Liver (tissue), 9 donors: ENCODE data around the gene HMOX2. TPM values are rescaled to one million over a fixed set of nuclear protein-coding genes. Genes with fewer than 3 reads are reported as not detected.

Source experiments
- DNase-seq: peaks from one replicate; pipeline ENCODE4 v3.0.0-alpha.2; 2017; ENCODE audit warnings: low spot score
- H3K27ac ChIP-seq, 2 donors: one replicate each; pipeline ENCODE4 v1.7.0; 2013; ENCODE audit warnings: inconsistent platforms in 2 of 2, low read length in 2 of 2, control low read depth in 1 of 2, low read depth in 1 of 2, mild to moderate bottlenecking in 1 of 2
- H3K27me3 ChIP-seq, 4 donors: one replicate each; pipeline versions ENCODE4 v1.6.1 to v1.7.0; 2013; ENCODE audit warnings: low read length in 3 of 4, inconsistent platforms in 1 of 4, mild to moderate bottlenecking in 1 of 4, moderate library complexity in 1 of 4; ENCODE audit not compliant: control insufficient read depth in 4 of 4, insufficient read depth in 4 of 4
- H3K36me3 ChIP-seq, 4 donors: one replicate each; pipeline versions ENCODE4 v1.6.1 to v1.7.0; 2013; ENCODE audit warnings: low read length in 3 of 4, mild to moderate bottlenecking in 3 of 4, low read depth in 1 of 4, moderate library complexity in 1 of 4; ENCODE audit not compliant: control insufficient read depth in 4 of 4, insufficient read depth in 3 of 4
- H3K4me1 ChIP-seq, 4 donors: one replicate each; pipeline versions ENCODE4 v1.6.1 to v1.7.0; 2013; ENCODE audit warnings: low read length in 3 of 4, mild to moderate bottlenecking in 3 of 4, moderate library complexity in 1 of 4; ENCODE audit not compliant: control insufficient read depth in 4 of 4, insufficient read depth in 4 of 4
- H3K4me3 ChIP-seq, 3 donors: one replicate each; pipeline versions ENCODE4 v1.6.1 to v1.7.0; 2013; ENCODE audit warnings: low read length in 3 of 3, control low read depth in 1 of 3, low read depth in 1 of 3, mild to moderate bottlenecking in 1 of 3
- H3K9ac ChIP-seq, 2 donors: one replicate each; pipeline ENCODE4 v1.7.0; 2013; ENCODE audit warnings: low read length in 2 of 2, mild to moderate bottlenecking in 2 of 2, moderate library complexity in 2 of 2, control low read depth in 1 of 2, low read depth in 1 of 2
- H3K9me3 ChIP-seq, 4 donors: one replicate each; pipeline versions ENCODE4 v1.6.1 to v1.7.0; 2013; ENCODE audit warnings: low read length in 3 of 4; ENCODE audit not compliant: control insufficient read depth in 4 of 4
- EGR1 ChIP-seq, 2 donors: IDR thresholded peaks; 2 replicates each; pipeline ENCODE4 v1.6.1; 2016 to 2018; ENCODE audit warnings: antibody characterized with exemption in 2 of 2, low read depth in 2 of 2
- FOXA1 ChIP-seq: IDR thresholded peaks from 2 replicates; pipeline ENCODE4 v1.6.1; 2016; ENCODE audit warnings: antibody characterized with exemption
- FOXA2 ChIP-seq: IDR thresholded peaks from 2 replicates; pipeline ENCODE4 v1.6.1; 2016; ENCODE audit warnings: antibody characterized with exemption
- GABPA ChIP-seq, 2 donors: IDR thresholded peaks in 1 of 2; conservative IDR thresholded peaks in 1 of 2; 2 replicates each; pipeline ENCODE4 v1.6.1; 2016; ENCODE audit warnings: antibody characterized with exemption in 2 of 2, mild to moderate bottlenecking in 1 of 2, moderate library complexity in 1 of 2
- HNF4A ChIP-seq, 2 donors: conservative IDR thresholded peaks; 2 replicates each; pipeline ENCODE4 v1.6.1; 2016; ENCODE audit warnings: antibody characterized with exemption in 2 of 2, mild to moderate bottlenecking in 2 of 2
- HNF4G ChIP-seq: IDR thresholded peaks from 2 replicates; pipeline ENCODE4 v1.6.1; 2016; ENCODE audit warnings: antibody characterized with exemption
- JUND ChIP-seq, 2 donors: IDR thresholded peaks; 2 replicates each; pipeline ENCODE4 v1.6.1; 2016; ENCODE audit warnings: antibody characterized with exemption in 2 of 2
- NR2F2 ChIP-seq: IDR thresholded peaks from 2 replicates; pipeline ENCODE4 v1.6.1; 2016; ENCODE audit warnings: antibody characterized with exemption
- RAD21 ChIP-seq, 2 donors: IDR thresholded peaks; 2 replicates each; pipeline ENCODE4 v1.6.1; 2016; ENCODE audit warnings: antibody characterized with exemption in 2 of 2, mild to moderate bottlenecking in 2 of 2
- RXRA ChIP-seq, 2 donors: IDR thresholded peaks; 2 replicates each; pipeline ENCODE4 v1.6.1; 2017 to 2018; ENCODE audit warnings: antibody characterized with exemption in 2 of 2, mild to moderate bottlenecking in 1 of 2
- SP1 ChIP-seq: IDR thresholded peaks from 2 replicates; pipeline ENCODE4 v1.6.1; 2018; ENCODE audit warnings: antibody characterized with exemption, mild to moderate bottlenecking
- TAF1 ChIP-seq: conservative IDR thresholded peaks from 2 replicates; pipeline ENCODE4 v1.6.1; 2016; ENCODE audit warnings: antibody characterized with exemption, mild to moderate bottlenecking
- YY1 ChIP-seq: IDR thresholded peaks from 2 replicates; pipeline ENCODE4 v1.6.1; 2016; ENCODE audit warnings: antibody characterized with exemption, mild to moderate bottlenecking
- WGBS: extraction: QIAGEN DNeasy Blood & Tissue Kit; methylation state at CpG from one replicate; pipeline ENCODE4 v1.1.7; 2013; 5-methylcytosine and 5-hydroxymethylcytosine counted together
- polyA plus RNA-seq, 2 donors: library from polyadenylated mRNA; stranded (reverse) in 1 of 2; unstranded in 1 of 2; fragments of 200-250 nt in 1 of 2; fragments of >200 nt in 1 of 2; fragmentation: Nextera tagmentation in 1 of 2; extraction: Ambion mirVana in 1 of 2; gene quantifications; one replicate each; pipeline versions ENCODE4 v1.2.1 to v1.2.3, GENCODE V29; 2013 to 2015
- total RNA-seq, 2 donors: library from RNA; depleted of rRNA; stranded (reverse); fragments of >200 nt; gene quantifications; one replicate each; pipeline ENCODE4 v1.2.3, GENCODE V29; 2014
- TF ChIP-seq, protein P1 (sequence below): IDR thresholded peaks from 2 replicates; pipeline ENCODE4 v1.6.1; 2016; ENCODE audit warnings: antibody characterized with exemption
- TF ChIP-seq, protein P2 (sequence below): IDR thresholded peaks from 2 replicates; pipeline ENCODE4 v1.6.1; 2016; ENCODE audit warnings: antibody characterized with exemption
- TF ChIP-seq, protein P3 (sequence below): IDR thresholded peaks from 2 replicates; pipeline ENCODE4 v1.6.1; 2016; ENCODE audit warnings: antibody characterized with exemption, mild to moderate bottlenecking
- TF ChIP-seq, protein P4 (sequence below): fragments of 150-350 bp; IDR thresholded peaks from 2 replicates; pipeline ENCODE4 v1.5.1; 2017; ENCODE audit warnings: improper control_type of control experiment, low read depth, low read length; ENCODE audit not compliant: missing input control
- TF ChIP-seq, protein P5 (sequence below): IDR thresholded peaks from 2 replicates; pipeline ENCODE4 v1.6.1; 2016; ENCODE audit warnings: antibody characterized with exemption
- donor health status: healthy.
- donor health status: healthy.
- donor health status: healthy.
- donor health status: healthy.
- donor health status: healthy.

HMOX2 gene
- total and polyA plus RNA-seq, 4 donors = 11.4 to 81.5 (median 61.5) TPM

DNA sequence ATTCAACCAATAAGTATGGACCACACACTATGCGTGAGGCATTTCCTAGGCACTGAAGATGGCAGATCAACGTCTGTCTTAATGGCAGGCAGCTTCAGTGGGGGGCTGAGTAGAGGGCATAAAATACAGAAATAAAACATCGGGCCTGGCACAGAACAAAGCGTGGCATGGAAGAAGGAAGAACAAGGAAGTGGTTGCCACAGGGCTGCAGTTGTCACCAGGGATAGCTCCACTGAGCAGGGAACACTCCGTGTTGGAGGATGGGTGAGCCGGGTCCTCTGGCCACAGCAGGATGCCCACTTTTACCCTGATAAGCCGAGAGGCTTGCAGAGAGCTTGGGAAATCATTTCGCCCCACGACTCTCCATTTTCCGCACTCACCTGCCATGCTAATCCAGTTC lies 56.0 kb downstream of the HMOX2 start:
- Histone ChIP-seq H3K36me3 (no peaks in the 10 kb centered on the region), H3K4me3 (no peak overlapping the region), H3K9me3 (no peaks in the 10 kb centered on the region), H3K9ac (no peak overlapping the region), H3K27ac (no peak overlapping the region), H3K27me3 (no peaks in the 10 kb centered on the region), H3K4me1 (peaks cover under 1 to 6% (median 4%) of the 10 kb centered on the region in 4 donors)
- WGBS = 97% methylated on average over 10 of the region's 10 CpGs
- TF ChIP-seq, protein P1, sequence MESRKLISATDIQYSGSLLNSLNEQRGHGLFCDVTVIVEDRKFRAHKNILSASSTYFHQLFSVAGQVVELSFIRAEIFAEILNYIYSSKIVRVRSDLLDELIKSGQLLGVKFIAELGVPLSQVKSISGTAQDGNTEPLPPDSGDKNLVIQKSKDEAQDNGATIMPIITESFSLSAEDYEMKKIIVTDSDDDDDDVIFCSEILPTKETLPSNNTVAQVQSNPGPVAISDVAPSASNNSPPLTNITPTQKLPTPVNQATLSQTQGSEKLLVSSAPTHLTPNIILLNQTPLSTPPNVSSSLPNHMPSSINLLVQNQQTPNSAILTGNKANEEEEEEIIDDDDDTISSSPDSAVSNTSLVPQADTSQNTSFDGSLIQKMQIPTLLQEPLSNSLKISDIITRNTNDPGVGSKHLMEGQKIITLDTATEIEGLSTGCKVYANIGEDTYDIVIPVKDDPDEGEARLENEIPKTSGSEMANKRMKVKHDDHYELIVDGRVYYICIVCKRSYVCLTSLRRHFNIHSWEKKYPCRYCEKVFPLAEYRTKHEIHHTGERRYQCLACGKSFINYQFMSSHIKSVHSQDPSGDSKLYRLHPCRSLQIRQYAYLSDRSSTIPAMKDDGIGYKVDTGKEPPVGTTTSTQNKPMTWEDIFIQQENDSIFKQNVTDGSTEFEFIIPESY = no peak
- TF ChIP-seq HNF4A (conservative IDR thresholded peaks at IDR 0.05) (no peak), TAF1 (no peak), FOXA1 (no peak), JUND (IDR thresholded peaks at IDR 0.05) (no peak), SP1 (no peak), RXRA (IDR thresholded peaks at IDR 0.05) (no peak), RAD21 (IDR thresholded peaks at IDR 0.05) (no peak), NR2F2 (no peak), YY1 (no peak), FOXA2 (no peak), GABPA (IDR thresholded peaks at IDR 0.05 in 1 of 2, conservative IDR thresholded peaks at IDR 0.05 in 1 of 2) (no peak), HNF4G (no peak), EGR1 (IDR thresholded peaks at IDR 0.05; ENCODE audit: low read depth in 2 of 2) (no peak)
- TF ChIP-seq, protein P2, sequence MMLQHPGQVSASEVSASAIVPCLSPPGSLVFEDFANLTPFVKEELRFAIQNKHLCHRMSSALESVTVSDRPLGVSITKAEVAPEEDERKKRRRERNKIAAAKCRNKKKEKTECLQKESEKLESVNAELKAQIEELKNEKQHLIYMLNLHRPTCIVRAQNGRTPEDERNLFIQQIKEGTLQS = no peak
- TF ChIP-seq, protein P3, sequence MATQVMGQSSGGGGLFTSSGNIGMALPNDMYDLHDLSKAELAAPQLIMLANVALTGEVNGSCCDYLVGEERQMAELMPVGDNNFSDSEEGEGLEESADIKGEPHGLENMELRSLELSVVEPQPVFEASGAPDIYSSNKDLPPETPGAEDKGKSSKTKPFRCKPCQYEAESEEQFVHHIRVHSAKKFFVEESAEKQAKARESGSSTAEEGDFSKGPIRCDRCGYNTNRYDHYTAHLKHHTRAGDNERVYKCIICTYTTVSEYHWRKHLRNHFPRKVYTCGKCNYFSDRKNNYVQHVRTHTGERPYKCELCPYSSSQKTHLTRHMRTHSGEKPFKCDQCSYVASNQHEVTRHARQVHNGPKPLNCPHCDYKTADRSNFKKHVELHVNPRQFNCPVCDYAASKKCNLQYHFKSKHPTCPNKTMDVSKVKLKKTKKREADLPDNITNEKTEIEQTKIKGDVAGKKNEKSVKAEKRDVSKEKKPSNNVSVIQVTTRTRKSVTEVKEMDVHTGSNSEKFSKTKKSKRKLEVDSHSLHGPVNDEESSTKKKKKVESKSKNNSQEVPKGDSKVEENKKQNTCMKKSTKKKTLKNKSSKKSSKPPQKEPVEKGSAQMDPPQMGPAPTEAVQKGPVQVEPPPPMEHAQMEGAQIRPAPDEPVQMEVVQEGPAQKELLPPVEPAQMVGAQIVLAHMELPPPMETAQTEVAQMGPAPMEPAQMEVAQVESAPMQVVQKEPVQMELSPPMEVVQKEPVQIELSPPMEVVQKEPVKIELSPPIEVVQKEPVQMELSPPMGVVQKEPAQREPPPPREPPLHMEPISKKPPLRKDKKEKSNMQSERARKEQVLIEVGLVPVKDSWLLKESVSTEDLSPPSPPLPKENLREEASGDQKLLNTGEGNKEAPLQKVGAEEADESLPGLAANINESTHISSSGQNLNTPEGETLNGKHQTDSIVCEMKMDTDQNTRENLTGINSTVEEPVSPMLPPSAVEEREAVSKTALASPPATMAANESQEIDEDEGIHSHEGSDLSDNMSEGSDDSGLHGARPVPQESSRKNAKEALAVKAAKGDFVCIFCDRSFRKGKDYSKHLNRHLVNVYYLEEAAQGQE = no peak
- TF ChIP-seq, protein P4, sequence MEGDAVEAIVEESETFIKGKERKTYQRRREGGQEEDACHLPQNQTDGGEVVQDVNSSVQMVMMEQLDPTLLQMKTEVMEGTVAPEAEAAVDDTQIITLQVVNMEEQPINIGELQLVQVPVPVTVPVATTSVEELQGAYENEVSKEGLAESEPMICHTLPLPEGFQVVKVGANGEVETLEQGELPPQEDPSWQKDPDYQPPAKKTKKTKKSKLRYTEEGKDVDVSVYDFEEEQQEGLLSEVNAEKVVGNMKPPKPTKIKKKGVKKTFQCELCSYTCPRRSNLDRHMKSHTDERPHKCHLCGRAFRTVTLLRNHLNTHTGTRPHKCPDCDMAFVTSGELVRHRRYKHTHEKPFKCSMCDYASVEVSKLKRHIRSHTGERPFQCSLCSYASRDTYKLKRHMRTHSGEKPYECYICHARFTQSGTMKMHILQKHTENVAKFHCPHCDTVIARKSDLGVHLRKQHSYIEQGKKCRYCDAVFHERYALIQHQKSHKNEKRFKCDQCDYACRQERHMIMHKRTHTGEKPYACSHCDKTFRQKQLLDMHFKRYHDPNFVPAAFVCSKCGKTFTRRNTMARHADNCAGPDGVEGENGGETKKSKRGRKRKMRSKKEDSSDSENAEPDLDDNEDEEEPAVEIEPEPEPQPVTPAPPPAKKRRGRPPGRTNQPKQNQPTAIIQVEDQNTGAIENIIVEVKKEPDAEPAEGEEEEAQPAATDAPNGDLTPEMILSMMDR = no peak
- TF ChIP-seq, protein P5, sequence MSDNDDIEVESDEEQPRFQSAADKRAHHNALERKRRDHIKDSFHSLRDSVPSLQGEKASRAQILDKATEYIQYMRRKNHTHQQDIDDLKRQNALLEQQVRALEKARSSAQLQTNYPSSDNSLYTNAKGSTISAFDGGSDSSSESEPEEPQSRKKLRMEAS = no peak
- DNase-seq = no peak
